DMS153 treated with DMSO at 0.1 percent for 48 hours (cell line): Measurements from ENCODE around the gene SPC25.
"Not testable (repeated sequence)": the region's sequence is repeated elsewhere in the genome, so short reads cannot be mapped to it uniquely, and the experiment has no call there.

Experiments
- DNase-seq: peaks from one replicate; lab custom pipeline; 2025; ENCODE audit not compliant: unreplicated experiment; lab: John Stamatoyannopoulos, UW

SPC25 gene, protein sequence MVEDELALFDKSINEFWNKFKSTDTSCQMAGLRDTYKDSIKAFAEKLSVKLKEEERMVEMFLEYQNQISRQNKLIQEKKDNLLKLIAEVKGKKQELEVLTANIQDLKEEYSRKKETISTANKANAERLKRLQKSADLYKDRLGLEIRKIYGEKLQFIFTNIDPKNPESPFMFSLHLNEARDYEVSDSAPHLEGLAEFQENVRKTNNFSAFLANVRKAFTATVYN

GRCh38 chr2:168890006-168890782 lies at the start of gene SPC25:
Gene SPC25, minus strand, starts transcription at chr2:168890430. Its CDS starts 911 bp downstream, at chr2:168889519.
- DNase-seq = peak; percentile 90

GRCh38 chr2:168939918-168940317 lies 49.7 kb upstream of the SPC25 start:
- no peak for DNase-seq

DNA sequence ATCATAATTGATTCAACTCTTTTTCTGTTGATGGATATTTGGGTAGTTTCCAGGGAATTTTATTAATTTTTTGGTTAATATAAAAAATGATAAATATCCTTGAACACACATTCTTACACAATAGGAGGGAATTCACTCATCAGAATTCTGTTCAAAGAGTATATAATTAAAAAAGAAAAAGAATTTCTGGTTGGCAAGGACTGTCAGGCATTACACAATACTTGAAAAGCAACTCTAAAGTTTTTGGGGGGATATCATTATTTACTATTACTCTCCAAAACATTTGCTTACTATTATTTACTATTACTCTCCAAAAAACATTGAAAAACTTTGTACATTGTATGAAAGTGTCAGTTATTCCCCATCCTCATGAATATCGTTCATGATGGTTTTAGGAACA lies 48.8 kb upstream of the SPC25 start:
- no peak for DNase-seq

DNA sequence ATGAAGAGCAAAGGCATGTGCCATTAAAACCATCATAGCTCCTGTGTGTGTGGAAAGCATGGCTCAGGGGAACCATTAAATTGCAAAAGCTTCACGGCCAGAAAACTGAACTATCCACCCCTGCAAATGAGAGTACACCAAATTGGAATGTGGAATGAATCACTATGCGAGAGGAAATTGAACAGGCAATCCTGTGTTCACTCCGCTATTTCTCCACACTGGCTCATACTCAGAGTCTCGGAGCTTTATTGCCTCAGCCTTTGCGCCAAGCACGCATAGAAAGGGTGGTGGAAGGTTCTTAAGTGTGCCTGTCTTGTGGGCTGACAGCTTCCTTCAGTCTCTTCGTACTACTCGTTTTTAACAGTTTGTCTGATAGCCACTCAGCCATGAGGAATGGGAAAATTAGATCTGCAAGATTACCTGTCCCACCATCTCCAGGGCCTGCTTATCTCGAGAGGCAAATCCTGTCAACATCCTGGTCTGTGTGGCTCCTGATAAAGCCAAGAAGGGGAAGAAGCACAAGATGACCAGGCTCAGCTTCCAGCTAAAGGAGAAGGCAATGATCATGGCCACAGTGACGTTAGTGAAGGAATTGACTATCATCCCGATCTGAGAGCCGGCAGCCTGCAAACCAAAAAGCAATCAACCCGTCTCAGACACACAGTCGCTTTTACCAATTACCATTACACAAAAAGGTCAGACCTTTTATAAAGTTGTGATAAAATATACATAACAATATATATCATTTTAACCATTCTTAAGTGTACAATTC lies 45.8 kb upstream of the SPC25 start:
- DNase-seq = no peak

- no peak for DNase-seq
Measured at GRCh38 chr2:168934826-168935225, 44.6 kb upstream of the SPC25 start.

DNA sequence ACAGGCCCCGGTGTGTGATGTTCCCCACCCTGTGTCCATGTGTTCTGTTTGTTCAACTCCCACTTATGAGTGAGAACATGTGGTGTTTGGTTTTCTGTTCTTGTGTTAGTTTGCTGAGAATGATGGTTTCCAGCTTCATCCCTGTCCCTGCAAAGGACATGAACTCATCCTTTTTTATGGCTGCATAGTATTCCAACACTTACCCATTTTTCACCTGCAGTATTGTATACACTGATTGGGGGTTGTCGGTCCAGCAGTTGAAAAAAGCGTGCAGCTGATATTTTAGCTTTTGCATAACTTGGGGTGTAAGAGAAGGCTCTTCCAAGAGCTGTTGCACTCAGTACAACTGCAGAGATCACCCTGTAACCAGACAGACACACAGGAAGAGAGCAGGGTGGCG lies 41.9 kb upstream of the SPC25 start:
- not testable (repeated sequence) for DNase-seq

DNA sequence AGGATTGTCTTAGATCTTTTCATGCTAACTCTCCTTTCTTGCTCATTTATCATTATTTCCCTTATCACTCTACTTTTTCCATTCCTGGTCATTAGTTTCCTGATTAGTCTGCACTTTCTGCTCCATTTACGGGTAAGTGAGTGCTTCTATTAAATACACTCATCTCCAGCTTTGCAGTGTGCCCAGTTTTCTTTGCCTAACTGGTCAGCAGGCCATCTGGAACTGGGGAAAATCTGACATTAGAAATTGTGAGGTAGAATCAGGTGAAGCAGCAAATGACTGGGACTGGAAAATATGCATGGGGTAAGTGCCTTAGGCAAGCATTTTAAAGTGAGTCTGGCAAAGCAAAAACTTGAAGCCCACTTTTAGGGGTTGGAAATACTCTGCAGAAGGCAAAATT lies 40.0 kb upstream of the SPC25 start:
- no peak for DNase-seq

GRCh38 chr2:168929031-168929430 lies 38.8 kb upstream of the SPC25 start:
- no peak for DNase-seq

DNA sequence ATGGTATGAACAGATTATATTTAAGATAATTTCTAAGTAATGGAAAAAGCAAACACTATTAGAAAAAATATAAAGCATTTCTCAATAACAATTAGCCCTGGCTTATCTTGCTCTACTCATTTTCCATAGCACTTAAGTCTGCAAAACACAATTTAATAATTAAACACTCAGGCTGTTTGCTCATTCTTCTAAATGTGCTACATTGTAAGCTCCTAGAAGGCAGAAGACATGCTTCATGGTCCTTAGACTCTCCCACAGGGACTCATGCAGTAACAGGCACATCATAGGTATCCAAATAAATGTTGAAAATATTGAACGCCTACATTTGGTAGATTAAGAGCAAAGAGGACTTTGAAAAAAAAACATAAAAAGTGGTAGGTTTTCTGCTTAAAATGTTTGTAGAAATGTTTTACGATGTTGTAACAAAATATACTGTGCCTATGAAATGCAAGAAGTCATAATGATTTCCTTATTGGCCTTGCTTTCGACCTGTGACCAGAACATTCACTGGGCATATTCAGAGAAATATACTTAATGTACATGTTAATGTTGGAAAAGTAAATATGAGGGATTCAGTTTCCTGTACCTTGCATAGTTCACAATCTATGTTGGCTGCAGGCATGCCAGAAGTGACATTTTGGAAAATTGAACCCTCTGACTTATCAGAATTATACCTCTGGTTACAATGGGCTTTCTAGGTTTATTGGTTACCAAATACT lies 38.0 kb upstream of the SPC25 start:
- DNase-seq = no peak

DNA sequence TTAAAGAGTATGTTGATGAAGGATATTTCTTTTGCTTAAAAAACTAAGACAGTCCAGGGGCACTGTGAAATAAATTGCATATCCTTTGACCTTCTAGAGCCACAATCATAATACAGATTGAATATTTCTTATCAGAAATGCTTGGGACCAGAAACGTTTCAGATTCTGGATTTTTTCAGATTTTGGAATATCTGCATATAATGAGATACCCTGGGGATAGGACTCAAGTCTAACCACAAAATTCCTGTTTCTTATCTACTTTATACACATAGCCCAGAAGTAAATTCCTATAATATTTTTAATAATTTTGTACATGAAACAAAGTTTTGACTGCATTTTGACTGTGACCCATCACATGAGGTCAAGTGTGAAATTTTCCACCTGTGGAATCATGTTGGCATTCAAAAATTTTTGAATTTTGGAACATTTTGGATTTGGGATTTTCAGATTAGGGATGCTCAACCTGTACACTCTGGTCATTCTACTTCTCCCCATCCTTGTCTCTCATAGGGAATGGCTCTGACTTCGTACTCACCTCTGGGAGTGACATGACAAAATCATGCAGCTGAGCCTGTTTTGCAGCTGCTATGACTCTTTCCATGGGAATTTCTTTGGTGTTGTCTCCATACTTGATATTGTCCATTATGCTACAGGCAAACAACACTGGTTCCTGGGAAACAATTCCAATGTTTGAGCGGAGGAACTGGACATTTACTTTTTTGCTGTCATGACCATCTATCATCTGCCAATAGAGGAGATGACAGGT lies 36.6 kb upstream of the SPC25 start:
- DNase-seq = no peak

- peak; percentile 21 for DNase-seq
Measured at GRCh38 chr2:168920504-168921157, 30.4 kb upstream of the SPC25 start.

- no peak for DNase-seq
Measured at GRCh38 chr2:168916331-168916675, 26.1 kb upstream of the SPC25 start.

DNA sequence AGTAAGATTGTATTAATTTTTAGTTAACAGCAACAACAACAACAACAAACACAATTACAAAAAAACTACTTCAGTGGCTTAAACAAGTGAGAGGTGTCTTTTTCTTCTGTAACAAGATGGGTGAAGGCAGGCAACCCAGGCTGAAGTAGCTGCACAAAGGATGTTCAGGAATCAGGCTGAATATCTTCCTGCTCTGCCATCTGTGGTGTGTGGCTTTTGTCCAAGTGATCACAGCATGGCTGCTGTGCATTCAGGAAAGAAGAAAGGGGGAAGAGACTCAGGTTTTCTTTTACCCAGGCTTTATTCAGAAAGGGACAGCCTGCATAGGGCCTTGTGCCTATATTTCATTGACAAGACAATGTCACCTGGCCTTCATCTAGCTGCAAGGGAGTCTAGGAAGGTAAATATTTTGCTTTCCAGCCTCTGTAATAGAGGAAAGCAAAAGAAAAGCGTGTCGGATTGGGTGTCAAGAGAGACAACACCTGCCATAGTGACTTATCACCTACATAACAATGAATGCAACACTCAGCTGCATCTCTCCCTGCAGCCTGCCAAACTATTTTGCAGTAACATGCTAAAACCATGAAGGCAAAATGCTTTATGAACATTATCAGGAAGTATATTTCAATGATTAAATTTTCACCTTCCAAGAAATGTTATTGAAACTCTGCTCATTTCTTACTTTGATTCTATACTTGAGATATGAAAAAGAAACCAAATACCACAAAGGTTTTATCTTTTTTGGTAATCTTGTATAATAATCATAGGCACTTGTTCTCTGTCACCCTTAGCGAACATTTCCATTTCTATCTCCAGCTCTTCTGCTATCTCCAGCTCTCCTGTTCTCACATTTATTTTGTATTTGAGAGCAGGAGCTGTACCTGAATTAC lies 25.5 kb upstream of the SPC25 start:
- no peak for DNase-seq

DNA sequence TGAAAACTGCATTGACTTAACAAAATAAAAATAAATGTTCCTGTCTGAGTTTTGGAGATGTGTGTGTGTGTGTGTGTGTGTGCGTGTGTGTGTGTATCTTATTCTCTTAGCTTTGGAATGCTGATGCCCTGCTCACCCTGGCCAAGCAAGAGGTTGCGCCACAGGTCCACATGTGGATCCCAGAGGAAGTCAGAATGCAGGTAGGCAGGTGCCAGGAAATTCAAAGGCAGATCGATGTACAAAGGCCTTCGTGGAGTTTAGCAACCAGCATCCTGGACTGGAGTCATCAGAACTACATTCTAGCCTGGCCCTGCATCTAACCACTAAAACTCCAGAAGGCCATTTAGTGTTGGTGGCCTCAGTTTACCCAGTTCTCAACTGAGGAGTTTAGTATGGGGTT lies 23.3 kb upstream of the SPC25 start:
- no peak for DNase-seq

- DNase-seq = no peak
Measured at GRCh38 chr2:168912901-168913369, 22.7 kb upstream of the SPC25 start.

DNA sequence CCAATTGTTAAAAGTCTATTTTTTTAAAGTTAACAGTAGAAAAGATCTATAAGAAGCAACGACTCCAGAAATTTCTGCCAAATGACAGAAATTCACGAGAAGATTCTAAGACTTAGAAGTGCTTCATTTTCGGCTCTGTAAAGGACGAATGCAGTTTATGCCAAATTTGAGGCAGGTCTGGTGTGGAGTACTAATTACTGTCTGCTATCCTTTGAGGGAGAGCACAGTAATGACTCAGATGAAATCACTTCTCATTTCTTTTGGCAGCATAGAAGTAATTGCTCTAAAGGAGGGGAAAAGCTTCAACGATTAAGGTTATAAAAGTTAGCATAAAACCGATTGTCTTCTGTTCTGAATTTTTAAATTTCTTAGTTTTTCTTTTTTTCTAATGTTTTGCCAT lies 22.2 kb upstream of the SPC25 start:
- DNase-seq = no peak

- DNase-seq = no peak
Measured at GRCh38 chr2:168910330-168910729, 20.1 kb upstream of the SPC25 start.

- no peak for DNase-seq
Measured at GRCh38 chr2:168907940-168908662, 17.9 kb upstream of the SPC25 start.
